HG03457 (cell line): ENCODE measurements around the gene PACRG.

ENCODE experiments used
- ATAC-seq: cut with Tn5 transposase; IDR thresholded peaks from one replicate; pipeline ENCODE4 v1.9.1; 2021; ENCODE audit warnings: moderate number of reproducible peaks; ENCODE audit not compliant: unreplicated experiment

Gene PACRG

DNA sequence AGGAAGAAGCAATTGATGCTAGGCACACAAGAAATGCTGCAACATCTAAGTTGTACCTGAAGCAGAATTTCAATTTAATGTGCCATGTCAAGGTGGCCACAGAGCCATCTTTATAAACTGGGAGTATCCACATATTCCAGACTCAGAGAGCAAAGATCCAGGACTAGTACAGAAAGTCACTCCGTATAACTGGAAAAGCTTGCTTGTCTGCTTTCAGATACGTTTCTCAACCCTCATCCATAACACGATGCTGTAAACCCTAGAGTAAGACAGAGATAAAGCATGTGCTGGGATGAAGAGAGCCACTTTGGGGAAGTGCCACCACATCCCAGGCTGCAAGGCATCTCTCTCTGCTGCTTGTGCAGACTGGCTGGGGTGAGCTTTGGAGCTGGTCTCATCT, 134.7 kb downstream of the PACRG start:
- ATAC-seq = no peak

DNA sequence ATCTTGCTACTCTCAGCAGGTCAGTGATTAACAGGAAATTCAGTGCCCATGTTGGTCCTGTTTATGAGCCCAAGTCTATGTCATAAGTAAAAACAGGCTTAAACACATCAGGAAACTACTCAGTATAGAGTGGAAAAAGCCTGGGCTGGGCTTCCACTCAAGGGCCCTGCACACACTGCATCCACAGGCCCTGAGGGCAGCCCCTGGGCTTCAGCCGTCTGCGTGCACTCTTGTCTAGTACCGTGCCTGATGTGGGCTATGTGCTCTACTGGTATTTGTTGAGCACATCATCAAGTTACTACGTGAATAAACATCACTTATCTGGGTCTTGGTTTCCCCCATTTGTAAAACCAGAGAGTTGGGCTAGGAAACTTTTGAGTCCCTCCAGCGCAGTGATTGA, 135.2 kb downstream of the PACRG start:
- no peak for ATAC-seq

DNA sequence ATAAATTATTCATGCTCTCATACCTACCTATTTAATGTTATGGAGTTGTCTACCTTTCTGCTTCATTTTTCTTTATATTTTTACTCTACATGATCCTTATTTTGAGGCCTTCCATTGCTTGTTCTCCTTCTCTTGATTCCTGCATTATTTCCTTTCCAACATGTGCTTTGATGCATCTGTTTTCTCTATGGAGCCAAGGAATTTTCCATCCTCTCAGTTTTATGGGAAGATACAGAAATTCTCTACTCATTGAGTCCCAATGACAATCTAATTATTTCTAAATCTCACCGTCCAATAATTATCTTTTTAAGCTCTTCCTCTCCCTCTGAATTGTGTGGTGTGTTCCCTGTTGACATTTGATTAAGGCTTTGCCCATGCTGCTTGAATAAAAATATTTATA, 136.0 kb downstream of the PACRG start:
- ATAC-seq = no peak

DNA sequence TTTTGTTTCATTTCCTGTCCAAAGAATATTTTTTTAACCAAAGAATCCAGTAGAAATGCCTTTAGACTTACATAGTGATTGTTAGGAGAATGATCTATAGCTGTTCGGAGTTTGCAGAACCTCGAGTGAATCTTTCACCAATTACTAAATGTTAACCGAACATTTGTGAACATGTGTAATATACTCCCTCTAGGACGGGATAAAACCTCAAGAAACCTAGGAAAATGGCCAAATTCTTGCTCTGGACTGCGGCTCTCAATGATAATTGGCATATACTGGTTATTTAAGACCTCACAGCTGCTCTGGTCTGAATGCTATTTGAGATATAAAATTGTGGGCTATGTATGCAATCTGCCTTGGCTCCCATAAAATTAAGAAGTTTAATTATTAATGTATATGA, 137.1 kb downstream of the PACRG start:
- no peak for ATAC-seq

DNA sequence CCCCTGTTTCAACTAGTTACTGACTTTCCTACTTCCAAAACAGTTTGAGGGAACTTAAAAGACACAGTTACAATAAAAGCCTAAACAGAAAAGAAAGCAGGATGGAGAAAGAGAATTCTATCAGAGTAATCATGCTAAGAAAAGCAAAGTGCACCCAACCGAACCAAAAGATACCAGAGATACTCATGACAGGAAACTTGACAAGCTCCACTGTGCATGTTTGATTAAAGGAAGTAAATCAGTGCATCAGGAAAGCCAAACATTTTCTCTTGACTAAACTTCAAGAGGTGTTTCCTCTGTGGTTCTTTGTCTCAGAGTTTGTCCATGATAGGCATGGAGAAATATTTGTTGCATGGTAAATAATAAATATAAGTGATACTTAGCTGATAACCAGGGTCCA, 138.9 kb downstream of the PACRG start:
- ATAC-seq = no peak

DNA sequence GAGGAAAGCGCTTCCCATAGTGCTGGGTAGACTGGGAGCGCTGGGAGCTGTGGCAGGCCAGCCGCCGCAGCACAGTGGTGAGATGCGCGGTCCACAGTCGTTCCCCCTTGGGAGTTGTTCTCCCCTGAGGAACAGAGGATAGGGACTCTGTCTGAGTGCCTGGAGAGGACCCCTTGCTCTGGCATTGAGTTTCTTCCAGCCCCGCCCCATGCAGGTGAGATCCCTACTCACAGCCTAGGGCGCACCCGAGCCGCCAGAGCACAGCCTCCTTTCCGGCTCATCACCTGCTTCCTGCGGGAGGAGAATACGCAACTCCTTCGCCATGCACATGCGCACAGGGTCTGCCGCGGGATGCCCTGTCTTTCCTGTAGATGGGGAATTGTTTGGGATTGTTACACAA, 140.6 kb downstream of the PACRG start:
- no peak for ATAC-seq

GRCh38 chr6:162871966-162872365, 144.2 kb downstream of the PACRG start:
- no peak for ATAC-seq

GRCh38 chr6:162873537-162873936, 145.8 kb downstream of the PACRG start:
- no peak for ATAC-seq

- ATAC-seq = no peak
These were observed 147.3 kb downstream of the PACRG start for GRCh38 chr6:162875070-162875469.

GRCh38 chr6:162882801-162883481, 155.2 kb downstream of the PACRG start:
- no peak for ATAC-seq

DNA sequence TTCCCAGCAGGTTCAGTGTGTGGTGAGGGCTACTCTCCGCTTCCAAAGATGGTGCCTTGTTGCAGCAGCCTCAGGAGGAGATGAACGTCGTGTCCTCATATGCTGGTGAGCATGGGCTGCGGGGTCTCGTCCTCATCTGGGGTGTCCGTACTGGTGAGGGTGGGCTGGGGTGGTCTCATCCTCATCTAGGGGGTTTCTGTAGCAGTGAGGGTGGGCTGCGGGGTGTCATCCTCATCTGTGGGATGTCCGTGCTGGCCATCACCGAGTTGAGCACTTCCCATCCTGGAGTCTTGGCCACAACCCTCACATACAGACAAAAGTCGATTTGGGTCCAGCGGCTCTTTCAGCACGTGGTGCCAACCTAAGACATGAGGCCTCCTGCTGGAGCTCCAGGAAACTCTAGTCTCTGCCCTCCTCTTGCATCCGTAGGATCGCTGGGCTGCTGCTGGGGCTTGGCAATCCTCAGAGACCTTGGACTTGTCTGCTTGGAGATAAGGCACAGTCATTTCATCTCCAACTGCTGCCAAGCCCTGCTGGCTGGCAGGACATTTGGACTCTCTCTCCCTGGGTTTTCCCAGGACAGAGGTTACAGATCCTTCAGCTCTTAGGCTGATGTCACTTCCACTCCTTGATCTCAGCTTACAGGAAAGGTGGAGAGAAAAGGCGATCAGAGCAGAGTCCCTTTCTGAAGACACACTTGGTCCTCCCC, 160.4 kb downstream of the PACRG start:
- ATAC-seq = no peak

DNA sequence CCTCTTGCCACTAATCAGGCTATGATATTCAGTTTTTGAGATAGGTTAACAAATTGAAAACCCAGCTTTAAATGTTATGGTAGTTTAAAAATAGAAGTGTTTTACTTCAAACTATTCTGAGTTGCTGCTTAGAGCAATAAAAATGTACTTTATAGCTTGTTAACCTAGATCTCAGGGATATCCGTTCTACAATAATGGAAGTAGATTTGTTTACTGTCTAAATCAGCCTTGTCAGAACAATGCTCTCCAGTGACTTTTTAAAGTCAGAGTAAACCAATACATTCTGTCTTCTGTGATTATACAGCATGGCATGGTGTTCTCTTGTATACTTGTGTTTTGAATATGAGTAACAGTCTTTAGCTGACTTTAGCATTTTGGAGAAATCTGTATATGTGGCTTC, 161.5 kb downstream of the PACRG start:
- ATAC-seq = no peak

- ATAC-seq = no peak
These were observed 170.2 kb downstream of the PACRG start for GRCh38 chr6:162898011-162898410.

- ATAC-seq = no peak
These were observed 171.4 kb downstream of the PACRG start for GRCh38 chr6:162899148-162899547.

DNA sequence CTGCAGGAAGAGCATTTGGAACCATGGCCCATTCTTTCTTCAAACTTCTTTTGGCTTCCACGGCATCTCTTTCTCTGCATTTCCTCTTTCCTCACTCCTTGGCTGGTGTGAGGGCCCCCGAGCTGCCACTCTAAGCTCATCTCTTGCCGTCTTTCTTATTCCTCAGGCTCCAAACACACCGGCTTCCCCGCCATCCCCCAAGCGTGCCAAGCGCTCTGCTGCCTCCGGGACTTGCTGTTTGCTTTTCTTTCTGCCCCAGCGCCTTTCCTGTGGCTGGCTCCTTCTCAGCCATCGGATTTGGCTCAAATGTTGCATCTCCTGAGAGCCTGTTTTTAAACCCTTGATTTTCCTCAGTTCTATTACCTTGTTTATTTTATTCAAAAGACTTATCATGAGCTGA, 172.7 kb downstream of the PACRG start:
- ATAC-seq = no peak

- no peak for ATAC-seq
These were observed 176.4 kb downstream of the PACRG start for GRCh38 chr6:162904069-162904663.

DNA sequence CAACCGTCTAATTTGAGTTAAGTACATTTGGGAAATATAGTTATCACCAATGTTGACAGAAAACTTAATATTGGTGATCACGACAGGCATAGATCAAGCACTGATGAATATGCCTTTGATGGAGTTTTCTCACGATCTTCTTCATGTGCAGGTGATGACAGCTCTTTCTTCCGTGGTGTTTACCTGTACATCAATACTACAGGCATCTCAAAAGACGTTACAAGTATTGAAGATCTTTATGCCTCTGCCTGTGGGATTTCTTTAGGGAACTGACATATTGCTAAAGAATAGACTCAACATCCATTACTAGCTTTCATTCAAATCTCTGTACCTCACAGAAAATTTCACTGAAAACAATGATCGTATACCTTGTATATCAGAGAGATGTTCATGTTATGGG, 178.7 kb downstream of the PACRG start:
- ATAC-seq = no peak

DNA sequence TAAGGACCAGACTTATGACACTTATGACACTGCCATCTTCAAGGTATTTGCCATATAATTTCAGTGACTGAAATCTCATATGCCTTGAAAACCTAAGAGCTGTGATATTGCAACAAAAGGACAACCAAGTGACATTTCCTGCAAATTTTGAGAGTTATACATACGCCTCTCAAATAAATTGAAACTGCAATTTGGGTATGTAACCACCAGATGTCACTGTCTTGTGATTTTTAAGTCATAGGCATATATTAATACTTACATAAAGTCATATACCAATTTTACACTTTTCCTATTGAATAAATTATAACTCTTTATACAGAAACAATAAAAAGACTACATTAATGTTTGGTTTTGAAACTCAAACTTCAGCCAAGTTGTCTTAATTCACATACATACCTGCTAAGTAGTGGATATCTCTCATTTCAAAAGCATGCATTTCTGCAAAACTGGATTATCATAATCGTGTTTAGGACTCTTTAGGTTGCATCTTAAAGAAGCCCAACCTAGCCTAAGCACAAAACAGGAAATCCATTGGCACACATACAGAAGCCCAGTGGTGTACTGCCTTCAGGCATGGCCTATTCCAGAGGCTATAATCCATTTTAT, 180.2 kb downstream of the PACRG start:
- ATAC-seq = no peak

DNA sequence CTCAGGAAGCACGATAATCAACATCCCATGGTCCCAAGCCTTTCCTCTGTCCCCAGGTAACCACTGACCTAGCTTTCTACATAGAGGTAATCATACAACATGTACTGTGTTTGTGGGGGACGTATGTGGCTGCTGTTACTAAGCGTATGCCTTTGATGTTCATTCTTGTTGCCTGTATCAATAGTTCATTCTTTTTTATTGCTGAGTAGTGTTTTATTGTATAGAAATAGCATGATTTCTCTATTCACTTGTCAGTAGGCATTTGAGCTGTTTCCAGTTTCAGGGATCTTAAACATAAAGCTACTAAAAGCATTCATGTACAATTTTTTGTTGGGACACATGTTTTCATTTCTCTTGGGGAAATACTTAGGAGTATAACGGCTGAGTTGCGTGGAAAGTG, 185.4 kb downstream of the PACRG start:
- no peak for ATAC-seq

GRCh38 chr6:162917506-162917905, 189.7 kb downstream of the PACRG start:
- ATAC-seq = no peak

DNA sequence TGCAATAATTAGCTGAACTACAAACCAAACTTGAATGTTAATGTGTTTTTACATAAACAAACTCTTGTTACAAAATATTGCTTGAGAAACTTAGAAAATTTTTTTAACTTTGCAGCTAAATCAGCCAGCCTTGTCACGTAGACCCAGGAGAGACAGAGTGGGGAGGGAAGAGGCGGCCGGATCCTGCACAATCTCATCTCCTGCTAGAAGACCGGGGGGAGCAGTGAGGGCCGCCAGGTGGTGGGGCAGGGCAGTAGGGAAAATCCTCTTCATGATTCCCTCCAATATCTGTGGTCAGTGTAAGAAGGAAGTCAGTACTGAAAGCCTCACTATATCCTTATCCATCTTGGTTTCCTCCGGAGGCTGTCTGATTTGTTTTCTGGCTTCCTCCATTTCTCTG, 193.3 kb downstream of the PACRG start:
- ATAC-seq = no peak

GRCh38 chr6:162921510-162922040, 193.8 kb downstream of the PACRG start:
- ATAC-seq = no peak
